Fibroblast of villous mesenchyme (primary cell): Measurements from ENCODE around the gene SMIM24. TPM values are rescaled to one million over a fixed set of nuclear protein-coding genes. Genes with fewer than 3 reads are reported as not detected.
"Not testable (repeated sequence)": the region's sequence is repeated elsewhere in the genome, so short reads cannot be mapped to it uniquely, and the experiment has no call there.

Experiments
- DNase-seq: peaks from one replicate; pipeline ENCODE4 v3.0.0-alpha.2; 2010; ENCODE audit warnings: low read depth
- H3K4me3 ChIP-seq: 2 replicates; pipeline ENCODE4 v1.5.1; 2011; ENCODE audit warnings: low read depth, mild to moderate bottlenecking, low read length
- CTCF ChIP-seq: IDR thresholded peaks from 2 replicates; pipeline ENCODE4 v1.5.1; 2012; ENCODE audit warnings: low read depth, mild to moderate bottlenecking, low read length; ENCODE audit not compliant: insufficient read depth
- total RNA-seq: library from RNA; depleted of rRNA; stranded (reverse); fragments of >200 nt; gene quantifications from 2 replicates; pipeline ENCODE4 v1.2.3, GENCODE V29; 2012

SMIM24 gene
- total RNA-seq, 1 donor: not detected

GRCh38 chr19:3454656-3455392, 25.5 kb downstream of the SMIM24 start:
- H3K4me3 ChIP-seq: no peak overlapping the region
- TF ChIP-seq CTCF: no peak
- DNase-seq: no peak

- no peak for DNase-seq
- no peak overlapping the region for H3K4me3 ChIP-seq
- TF ChIP-seq CTCF: no peak
These were observed 26.5 kb downstream of the SMIM24 start for GRCh38 chr19:3453840-3454239.

GRCh38 chr19:3452942-3453214, 27.4 kb downstream of the SMIM24 start:
- not testable (repeated sequence) for DNase-seq, H3K4me3 ChIP-seq

- TF ChIP-seq CTCF: no peak
- DNase-seq: no peak
- no peak overlapping the region for H3K4me3 ChIP-seq
These were observed 28.0 kb downstream of the SMIM24 start for GRCh38 chr19:3452171-3452941.

- no peak for TF ChIP-seq CTCF
- H3K4me3 ChIP-seq: no peak overlapping the region
- DNase-seq: peak; percentile 12
These were observed 28.9 kb downstream of the SMIM24 start for GRCh38 chr19:3451451-3451866.

- peak; percentile 100 for DNase-seq
- H3K4me3 ChIP-seq: no peak overlapping the region
- no peak for TF ChIP-seq CTCF
These were observed 29.4 kb downstream of the SMIM24 start for GRCh38 chr19:3450796-3451411.

- no peak for DNase-seq
- TF ChIP-seq CTCF: no peak
- no peak overlapping the region for H3K4me3 ChIP-seq
These were observed 31.6 kb downstream of the SMIM24 start for GRCh38 chr19:3448616-3449334.

- not testable (repeated sequence) for H3K4me3 ChIP-seq, DNase-seq
These were observed 33.7 kb downstream of the SMIM24 start for GRCh38 chr19:3446657-3447056.
